Liver (tissue), 9 donors: ENCODE data around the gene ACIN1. TPM values are rescaled to one million over a fixed set of nuclear protein-coding genes. Genes with fewer than 3 reads are reported as not detected.

Source experiments
- DNase-seq: peaks from one replicate; pipeline ENCODE4 v3.0.0-alpha.2; 2017; ENCODE audit warnings: low spot score
- H3K27ac ChIP-seq, 2 donors: one replicate each; pipeline ENCODE4 v1.7.0; 2013; ENCODE audit warnings: inconsistent platforms in 2 of 2, low read length in 2 of 2, control low read depth in 1 of 2, low read depth in 1 of 2, mild to moderate bottlenecking in 1 of 2
- H3K27me3 ChIP-seq, 4 donors: one replicate each; pipeline versions ENCODE4 v1.6.1 to v1.7.0; 2013; ENCODE audit warnings: low read length in 3 of 4, inconsistent platforms in 1 of 4, mild to moderate bottlenecking in 1 of 4, moderate library complexity in 1 of 4; ENCODE audit not compliant: control insufficient read depth in 4 of 4, insufficient read depth in 4 of 4
- H3K36me3 ChIP-seq, 4 donors: one replicate each; pipeline versions ENCODE4 v1.6.1 to v1.7.0; 2013; ENCODE audit warnings: low read length in 3 of 4, mild to moderate bottlenecking in 3 of 4, low read depth in 1 of 4, moderate library complexity in 1 of 4; ENCODE audit not compliant: control insufficient read depth in 4 of 4, insufficient read depth in 3 of 4
- H3K4me1 ChIP-seq, 4 donors: one replicate each; pipeline versions ENCODE4 v1.6.1 to v1.7.0; 2013; ENCODE audit warnings: low read length in 3 of 4, mild to moderate bottlenecking in 3 of 4, moderate library complexity in 1 of 4; ENCODE audit not compliant: control insufficient read depth in 4 of 4, insufficient read depth in 4 of 4
- H3K4me3 ChIP-seq, 3 donors: one replicate each; pipeline versions ENCODE4 v1.6.1 to v1.7.0; 2013; ENCODE audit warnings: low read length in 3 of 3, control low read depth in 1 of 3, low read depth in 1 of 3, mild to moderate bottlenecking in 1 of 3
- H3K9ac ChIP-seq, 2 donors: one replicate each; pipeline ENCODE4 v1.7.0; 2013; ENCODE audit warnings: low read length in 2 of 2, mild to moderate bottlenecking in 2 of 2, moderate library complexity in 2 of 2, control low read depth in 1 of 2, low read depth in 1 of 2
- H3K9me3 ChIP-seq, 4 donors: one replicate each; pipeline versions ENCODE4 v1.6.1 to v1.7.0; 2013; ENCODE audit warnings: low read length in 3 of 4; ENCODE audit not compliant: control insufficient read depth in 4 of 4
- FOXA1 ChIP-seq: IDR thresholded peaks from 2 replicates; pipeline ENCODE4 v1.6.1; 2016; ENCODE audit warnings: antibody characterized with exemption
- GABPA ChIP-seq, 2 donors: IDR thresholded peaks in 1 of 2; conservative IDR thresholded peaks in 1 of 2; 2 replicates each; pipeline ENCODE4 v1.6.1; 2016; ENCODE audit warnings: antibody characterized with exemption in 2 of 2, mild to moderate bottlenecking in 1 of 2, moderate library complexity in 1 of 2
- HNF4A ChIP-seq, 2 donors: conservative IDR thresholded peaks; 2 replicates each; pipeline ENCODE4 v1.6.1; 2016; ENCODE audit warnings: antibody characterized with exemption in 2 of 2, mild to moderate bottlenecking in 2 of 2
- JUND ChIP-seq, 2 donors: IDR thresholded peaks; 2 replicates each; pipeline ENCODE4 v1.6.1; 2016; ENCODE audit warnings: antibody characterized with exemption in 2 of 2
- NR2F2 ChIP-seq: IDR thresholded peaks from 2 replicates; pipeline ENCODE4 v1.6.1; 2016; ENCODE audit warnings: antibody characterized with exemption
- RAD21 ChIP-seq, 2 donors: IDR thresholded peaks; 2 replicates each; pipeline ENCODE4 v1.6.1; 2016; ENCODE audit warnings: antibody characterized with exemption in 2 of 2, mild to moderate bottlenecking in 2 of 2
- RXRA ChIP-seq, 2 donors: IDR thresholded peaks; 2 replicates each; pipeline ENCODE4 v1.6.1; 2017 to 2018; ENCODE audit warnings: antibody characterized with exemption in 2 of 2, mild to moderate bottlenecking in 1 of 2
- SP1 ChIP-seq: IDR thresholded peaks from 2 replicates; pipeline ENCODE4 v1.6.1; 2018; ENCODE audit warnings: antibody characterized with exemption, mild to moderate bottlenecking
- YY1 ChIP-seq: IDR thresholded peaks from 2 replicates; pipeline ENCODE4 v1.6.1; 2016; ENCODE audit warnings: antibody characterized with exemption, mild to moderate bottlenecking
- WGBS: extraction: QIAGEN DNeasy Blood & Tissue Kit; methylation state at CpG from one replicate; pipeline ENCODE4 v1.1.7; 2013; 5-methylcytosine and 5-hydroxymethylcytosine counted together
- polyA plus RNA-seq, 2 donors: library from polyadenylated mRNA; stranded (reverse) in 1 of 2; unstranded in 1 of 2; fragments of 200-250 nt in 1 of 2; fragments of >200 nt in 1 of 2; fragmentation: Nextera tagmentation in 1 of 2; extraction: Ambion mirVana in 1 of 2; gene quantifications; one replicate each; pipeline versions ENCODE4 v1.2.1 to v1.2.3, GENCODE V29; 2013 to 2015
- total RNA-seq, 2 donors: library from RNA; depleted of rRNA; stranded (reverse); fragments of >200 nt; gene quantifications; one replicate each; pipeline ENCODE4 v1.2.3, GENCODE V29; 2014
- TF ChIP-seq, protein P1 (sequence below): fragments of 150-350 bp; IDR thresholded peaks from 2 replicates; pipeline ENCODE4 v1.5.1; 2017; ENCODE audit warnings: improper control_type of control experiment, low read depth, low read length; ENCODE audit not compliant: missing input control
- TF ChIP-seq, protein P2 (sequence below): IDR thresholded peaks from 2 replicates; pipeline ENCODE4 v1.6.1; 2016; ENCODE audit warnings: antibody characterized with exemption
- TF ChIP-seq, protein P3 (sequence below): IDR thresholded peaks from 2 replicates; pipeline ENCODE4 v1.6.1; 2016; ENCODE audit warnings: antibody characterized with exemption, mild to moderate bottlenecking
- TF ChIP-seq, protein P4 (sequence below): IDR thresholded peaks from 2 replicates; pipeline ENCODE4 v1.6.1; 2016; ENCODE audit warnings: antibody characterized with exemption
- donor health status: healthy.
- donor health status: healthy.
- donor health status: healthy.
- donor health status: healthy.
- donor health status: healthy.

Gene ACIN1
- total and polyA plus RNA-seq, 4 donors: 8.1 to 50.6 (median 37.1) TPM

DNA sequence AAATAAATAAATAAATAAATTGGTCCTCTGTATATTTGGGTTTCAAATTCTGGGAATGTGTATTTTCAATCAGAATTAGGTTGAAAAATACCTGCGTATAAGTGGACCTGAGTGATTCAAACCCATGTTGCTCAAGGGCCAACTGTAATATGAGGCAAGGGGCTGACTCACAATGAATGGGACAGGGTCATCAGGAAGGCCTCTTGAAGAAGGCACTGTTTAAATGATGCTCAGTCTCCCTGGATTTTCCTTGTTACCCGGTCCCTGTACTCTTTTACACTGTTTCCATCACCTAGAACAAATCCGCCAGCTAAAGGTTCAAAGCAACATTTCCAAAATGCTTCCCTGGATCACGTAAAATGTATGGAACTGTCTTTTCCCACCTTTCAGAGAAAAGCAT lies 64.0 kb downstream of the ACIN1 start:
- Histone ChIP-seq H3K27me3 (no peaks in the 10 kb centered on the region), H3K9me3 (no peaks in the 10 kb centered on the region), H3K9ac (no peak overlapping the region), H3K4me3 (no peak overlapping the region), H3K36me3 (peaks cover 11 to 33% (median 21%) of the 10 kb centered on the region in 4 donors), H3K27ac (no peak overlapping the region), H3K4me1 (peaks cover 5 to 13% (median 9%) of the 10 kb centered on the region in 4 donors)
- 98% methylated on average over 4 of the region's 4 CpGs for WGBS
- DNase-seq: no peak
- no peak for TF ChIP-seq FOXA1
- TF ChIP-seq, protein P1, sequence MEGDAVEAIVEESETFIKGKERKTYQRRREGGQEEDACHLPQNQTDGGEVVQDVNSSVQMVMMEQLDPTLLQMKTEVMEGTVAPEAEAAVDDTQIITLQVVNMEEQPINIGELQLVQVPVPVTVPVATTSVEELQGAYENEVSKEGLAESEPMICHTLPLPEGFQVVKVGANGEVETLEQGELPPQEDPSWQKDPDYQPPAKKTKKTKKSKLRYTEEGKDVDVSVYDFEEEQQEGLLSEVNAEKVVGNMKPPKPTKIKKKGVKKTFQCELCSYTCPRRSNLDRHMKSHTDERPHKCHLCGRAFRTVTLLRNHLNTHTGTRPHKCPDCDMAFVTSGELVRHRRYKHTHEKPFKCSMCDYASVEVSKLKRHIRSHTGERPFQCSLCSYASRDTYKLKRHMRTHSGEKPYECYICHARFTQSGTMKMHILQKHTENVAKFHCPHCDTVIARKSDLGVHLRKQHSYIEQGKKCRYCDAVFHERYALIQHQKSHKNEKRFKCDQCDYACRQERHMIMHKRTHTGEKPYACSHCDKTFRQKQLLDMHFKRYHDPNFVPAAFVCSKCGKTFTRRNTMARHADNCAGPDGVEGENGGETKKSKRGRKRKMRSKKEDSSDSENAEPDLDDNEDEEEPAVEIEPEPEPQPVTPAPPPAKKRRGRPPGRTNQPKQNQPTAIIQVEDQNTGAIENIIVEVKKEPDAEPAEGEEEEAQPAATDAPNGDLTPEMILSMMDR: no peak
- TF ChIP-seq JUND (IDR thresholded peaks at IDR 0.05): no peak
- no peak for TF ChIP-seq YY1
- no peak for TF ChIP-seq GABPA (IDR thresholded peaks at IDR 0.05 in 1 of 2, conservative IDR thresholded peaks at IDR 0.05 in 1 of 2)
- TF ChIP-seq, protein P2, sequence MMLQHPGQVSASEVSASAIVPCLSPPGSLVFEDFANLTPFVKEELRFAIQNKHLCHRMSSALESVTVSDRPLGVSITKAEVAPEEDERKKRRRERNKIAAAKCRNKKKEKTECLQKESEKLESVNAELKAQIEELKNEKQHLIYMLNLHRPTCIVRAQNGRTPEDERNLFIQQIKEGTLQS: no peak
- TF ChIP-seq, protein P3, sequence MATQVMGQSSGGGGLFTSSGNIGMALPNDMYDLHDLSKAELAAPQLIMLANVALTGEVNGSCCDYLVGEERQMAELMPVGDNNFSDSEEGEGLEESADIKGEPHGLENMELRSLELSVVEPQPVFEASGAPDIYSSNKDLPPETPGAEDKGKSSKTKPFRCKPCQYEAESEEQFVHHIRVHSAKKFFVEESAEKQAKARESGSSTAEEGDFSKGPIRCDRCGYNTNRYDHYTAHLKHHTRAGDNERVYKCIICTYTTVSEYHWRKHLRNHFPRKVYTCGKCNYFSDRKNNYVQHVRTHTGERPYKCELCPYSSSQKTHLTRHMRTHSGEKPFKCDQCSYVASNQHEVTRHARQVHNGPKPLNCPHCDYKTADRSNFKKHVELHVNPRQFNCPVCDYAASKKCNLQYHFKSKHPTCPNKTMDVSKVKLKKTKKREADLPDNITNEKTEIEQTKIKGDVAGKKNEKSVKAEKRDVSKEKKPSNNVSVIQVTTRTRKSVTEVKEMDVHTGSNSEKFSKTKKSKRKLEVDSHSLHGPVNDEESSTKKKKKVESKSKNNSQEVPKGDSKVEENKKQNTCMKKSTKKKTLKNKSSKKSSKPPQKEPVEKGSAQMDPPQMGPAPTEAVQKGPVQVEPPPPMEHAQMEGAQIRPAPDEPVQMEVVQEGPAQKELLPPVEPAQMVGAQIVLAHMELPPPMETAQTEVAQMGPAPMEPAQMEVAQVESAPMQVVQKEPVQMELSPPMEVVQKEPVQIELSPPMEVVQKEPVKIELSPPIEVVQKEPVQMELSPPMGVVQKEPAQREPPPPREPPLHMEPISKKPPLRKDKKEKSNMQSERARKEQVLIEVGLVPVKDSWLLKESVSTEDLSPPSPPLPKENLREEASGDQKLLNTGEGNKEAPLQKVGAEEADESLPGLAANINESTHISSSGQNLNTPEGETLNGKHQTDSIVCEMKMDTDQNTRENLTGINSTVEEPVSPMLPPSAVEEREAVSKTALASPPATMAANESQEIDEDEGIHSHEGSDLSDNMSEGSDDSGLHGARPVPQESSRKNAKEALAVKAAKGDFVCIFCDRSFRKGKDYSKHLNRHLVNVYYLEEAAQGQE: no peak
- TF ChIP-seq HNF4A (conservative IDR thresholded peaks at IDR 0.05): no peak
- no peak for TF ChIP-seq RXRA (IDR thresholded peaks at IDR 0.05)

DNA sequence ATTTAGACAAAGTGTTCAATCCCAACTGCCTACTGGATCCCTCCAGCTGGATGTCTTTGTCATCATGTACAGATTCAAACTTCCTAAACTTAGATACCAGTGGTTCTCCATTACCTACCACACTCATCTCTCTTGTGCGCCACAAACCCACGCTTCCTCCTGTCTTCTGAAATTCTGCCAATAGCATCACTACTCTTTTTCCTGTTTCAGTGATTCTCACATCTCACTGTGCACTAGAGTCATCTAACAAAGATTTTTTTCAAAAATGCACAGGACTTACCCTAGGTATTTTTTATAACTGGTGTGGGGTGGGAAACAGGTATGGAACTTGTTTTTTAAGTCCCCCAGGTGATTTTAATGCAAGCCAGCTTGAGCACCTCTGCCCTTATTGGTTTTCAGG lies 66.1 kb downstream of the ACIN1 start:
- Histone ChIP-seq H3K9ac (no peak overlapping the region), H3K27ac (no peak overlapping the region), H3K4me3 (no peak overlapping the region), H3K9me3 (no peaks in the 10 kb centered on the region), H3K27me3 (no peaks in the 10 kb centered on the region), H3K4me1 (peaks cover 4 to 9% (median 6%) of the 10 kb centered on the region in 4 donors), H3K36me3 (peaks cover 11 to 42% (median 26%) of the 10 kb centered on the region in 4 donors)
- TF ChIP-seq SP1 (no peak), RAD21 (IDR thresholded peaks at IDR 0.05) (no peak), FOXA1 (no peak), NR2F2 (no peak)
- TF ChIP-seq, protein P4, sequence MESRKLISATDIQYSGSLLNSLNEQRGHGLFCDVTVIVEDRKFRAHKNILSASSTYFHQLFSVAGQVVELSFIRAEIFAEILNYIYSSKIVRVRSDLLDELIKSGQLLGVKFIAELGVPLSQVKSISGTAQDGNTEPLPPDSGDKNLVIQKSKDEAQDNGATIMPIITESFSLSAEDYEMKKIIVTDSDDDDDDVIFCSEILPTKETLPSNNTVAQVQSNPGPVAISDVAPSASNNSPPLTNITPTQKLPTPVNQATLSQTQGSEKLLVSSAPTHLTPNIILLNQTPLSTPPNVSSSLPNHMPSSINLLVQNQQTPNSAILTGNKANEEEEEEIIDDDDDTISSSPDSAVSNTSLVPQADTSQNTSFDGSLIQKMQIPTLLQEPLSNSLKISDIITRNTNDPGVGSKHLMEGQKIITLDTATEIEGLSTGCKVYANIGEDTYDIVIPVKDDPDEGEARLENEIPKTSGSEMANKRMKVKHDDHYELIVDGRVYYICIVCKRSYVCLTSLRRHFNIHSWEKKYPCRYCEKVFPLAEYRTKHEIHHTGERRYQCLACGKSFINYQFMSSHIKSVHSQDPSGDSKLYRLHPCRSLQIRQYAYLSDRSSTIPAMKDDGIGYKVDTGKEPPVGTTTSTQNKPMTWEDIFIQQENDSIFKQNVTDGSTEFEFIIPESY: no peak
- DNase-seq: no peak
- WGBS: 71% methylated on average over 2 of the region's 2 CpGs
